AG09319 (cell line): ENCODE results near the gene C11orf54.
"Not testable (repeated sequence)": the region's sequence is repeated elsewhere in the genome, so short reads cannot be mapped to it uniquely, and the experiment has no call there.

ENCODE experiments used
- DNase-seq: peaks from one replicate; pipeline ENCODE4 v3.0.0-alpha.2; 2010; ENCODE audit warnings: low read depth; ENCODE audit errors: extremely low read depth
- CTCF ChIP-seq: IDR thresholded peaks from 2 replicates; pipeline ENCODE4 v1.5.1; 2011; ENCODE audit warnings: low read depth, mild to moderate bottlenecking, inconsistent platforms, low read length, moderate library complexity

C11orf54 gene

GRCh38 chr11:93770160-93770559, 28.7 kb downstream of the C11orf54 start:
- DNase-seq, result no peak
- TF ChIP-seq CTCF, result no peak

- TF ChIP-seq CTCF, result no peak
- no peak for DNase-seq
These were observed 30.7 kb downstream of the C11orf54 start for GRCh38 chr11:93772123-93772522.

- TF ChIP-seq CTCF, result no peak
These were observed 31.6 kb downstream of the C11orf54 start for GRCh38 chr11:93773045-93773477.

GRCh38 chr11:93773601-93774200, 32.2 kb downstream of the C11orf54 start:
- no peak for DNase-seq
- no peak for TF ChIP-seq CTCF

More at GRCh38 chr11:93773045-93773477, 31.6 kb downstream of the C11orf54 start:
- DNase-seq, result no peak

- DNase-seq, result not testable (repeated sequence)
These were observed 33.1 kb downstream of the C11orf54 start for GRCh38 chr11:93774560-93774959.

GRCh38 chr11:93775289-93775688, 33.8 kb downstream of the C11orf54 start:
- DNase-seq, result no peak
- no peak; the same call in 1 of the 2 replicates for TF ChIP-seq CTCF

GRCh38 chr11:93783362-93783761, 41.9 kb downstream of the C11orf54 start:
- TF ChIP-seq CTCF, result no peak
- no peak for DNase-seq

GRCh38 chr11:93783765-93784144, 42.3 kb downstream of the C11orf54 start:
- DNase-seq, result no peak
- TF ChIP-seq CTCF, result no peak
